K562 (cell line): Measurements from ENCODE around the gene NFYC.

ENCODE experiments used
- CTCF ChIP-seq, 3 experiments: IDR thresholded peaks in 2 of 3; conservative IDR thresholded peaks in 1 of 3; 2 replicates each; pipeline ENCODE4 v1.5.1; 2011 to 2012; ENCODE audit warnings: low read length in 3 of 3, mild to moderate bottlenecking in 3 of 3, control low read depth in 2 of 3, improper control_type of control experiment in 1 of 3, inconsistent platforms in 1 of 3, low read depth in 1 of 3, mixed read lengths in 1 of 3, moderate library complexity in 1 of 3; ENCODE audit not compliant: insufficient read depth in 2 of 3
- KAT2B ChIP-seq: IDR thresholded peaks from one replicate; pipeline ENCODE4 v1.6.1; 2012; ENCODE audit warnings: low read depth, mild to moderate bottlenecking, control low read depth, inconsistent platforms, low read length, moderate library complexity
- KDM5B ChIP-seq: fragments of 200-600 bp; sonication (generic); IDR thresholded peaks from 2 replicates; pipeline ENCODE4 v1.6.1; 2012; ENCODE audit warnings: low read depth, mild to moderate bottlenecking, moderate library complexity, low read length, control low read depth, inconsistent platforms; ENCODE audit not compliant: insufficient replicate concordance
- MTA1 ChIP-seq: fragments of 450-650 bp; IDR thresholded peaks from 2 replicates; pipeline ENCODE4 v1.6.1; 2017; ENCODE audit warnings: borderline replicate concordance
- TSC22D4 ChIP-seq: fragments of 450-650 bp; IDR thresholded peaks from 2 replicates; pipeline ENCODE4 v1.6.1; 2016; ENCODE audit warnings: missing genetic modification characterization, missing biosample characterization, control low read depth
- ZFX ChIP-seq: sonication (generic); formaldehyde crosslinking; IDR thresholded peaks from 2 replicates; pipeline ENCODE4 v1.8.0; 2022; ENCODE audit warnings: mild to moderate bottlenecking, missing genetic modification reagents, moderate library complexity
- ZZZ3 ChIP-seq: fragments of 450-650 bp; IDR thresholded peaks from 2 replicates; pipeline ENCODE4 v1.6.1; 2016; ENCODE audit warnings: antibody characterized with exemption, mild to moderate bottlenecking, moderate library complexity

- TF ChIP-seq MTA1, result no peak
- no peak for TF ChIP-seq ZFX (CRISPR knock-in tag)
- TF ChIP-seq TSC22D4 (tag), result no peak
- TF ChIP-seq CTCF (IDR thresholded peaks at IDR 0.05 in 2 of 3, conservative IDR thresholded peaks at IDR 0.05 in 1 of 3; ENCODE audit: insufficient read depth in 2 of 3, low read depth in 1 of 3, low read length in 3 of 3), result no peak
- TF ChIP-seq ZZZ3, result no peak
- TF ChIP-seq KAT2B, result no peak
- no peak for TF ChIP-seq KDM5B
Observed at GRCh38 chr1:40751802-40752201, 60.3 kb downstream of the NFYC start.
